Trophoblast cell (in vitro differentiated cells and primary cell): ENCODE data around the gene AAGAB.

ENCODE experiments used
- DNase-seq, 2 donors: peaks; one replicate each; pipeline ENCODE4 v3.0.0-alpha.2; 2016
- H2AFZ ChIP-seq: 2 replicates; pipeline ENCODE4 v1.6.1; 2013; ENCODE audit warnings: low read length, moderate library complexity, mild to moderate bottlenecking; ENCODE audit not compliant: insufficient read depth, poor library complexity
- H2AK5ac ChIP-seq: 2 replicates; pipeline ENCODE4 v1.6.1; 2013; ENCODE audit warnings: mild to moderate bottlenecking, low read length
- H2BK120ac ChIP-seq: 2 replicates; pipeline ENCODE4 v1.6.1; 2013; ENCODE audit warnings: low read length, mild to moderate bottlenecking, moderate library complexity; ENCODE audit not compliant: insufficient read depth, poor library complexity
- H2BK12ac ChIP-seq: 2 replicates; pipeline ENCODE4 v1.6.1; 2013; ENCODE audit warnings: mild to moderate bottlenecking, low read length, moderate library complexity
- H2BK5ac ChIP-seq: 2 replicates; pipeline ENCODE4 v1.6.1; 2013; ENCODE audit warnings: low read length, low read depth, moderate library complexity, mild to moderate bottlenecking; ENCODE audit not compliant: poor library complexity
- H3K14ac ChIP-seq: 2 replicates; pipeline ENCODE4 v1.6.1; 2013; ENCODE audit warnings: mild to moderate bottlenecking, low read length
- H3K18ac ChIP-seq: 2 replicates; pipeline ENCODE4 v1.6.1; 2013; ENCODE audit warnings: mild to moderate bottlenecking, low read length
- H3K23ac ChIP-seq: 2 replicates; pipeline ENCODE4 v1.6.1; 2013; ENCODE audit warnings: low read length
- H3K27ac ChIP-seq: 2 replicates; pipeline ENCODE4 v1.5.1; 2013; ENCODE audit warnings: low read depth, mild to moderate bottlenecking, inconsistent platforms, low read length, moderate library complexity
- H3K27me3 ChIP-seq: 2 replicates; pipeline ENCODE4 v1.6.1; 2013; ENCODE audit warnings: inconsistent platforms, mild to moderate bottlenecking, low read length, moderate library complexity; ENCODE audit not compliant: insufficient read depth
- H3K36me3 ChIP-seq, 2 experiments: 1 replicate in 1 of 2; 2 replicates in 1 of 2; pipeline ENCODE4 v1.6.1; 2013; ENCODE audit warnings: low read length in 2 of 2, mild to moderate bottlenecking in 2 of 2, moderate library complexity in 1 of 2; ENCODE audit not compliant: insufficient read depth in 2 of 2, control insufficient read depth in 1 of 2
- H3K4ac ChIP-seq: 2 replicates; pipeline ENCODE4 v1.6.1; 2013; ENCODE audit warnings: low read depth, mild to moderate bottlenecking, low read length, moderate library complexity
- H3K4me1 ChIP-seq, 2 experiments: 1 replicate in 1 of 2; 2 replicates in 1 of 2; pipeline ENCODE4 v1.6.1; 2013; ENCODE audit warnings: low read length in 2 of 2, mild to moderate bottlenecking in 2 of 2, moderate library complexity in 1 of 2; ENCODE audit not compliant: insufficient read depth in 2 of 2, control insufficient read depth in 1 of 2
- H3K4me2 ChIP-seq: 2 replicates; pipeline ENCODE4 v1.6.1; 2013; ENCODE audit warnings: inconsistent platforms, mild to moderate bottlenecking, low read length, moderate library complexity
- H3K4me3 ChIP-seq: 2 replicates; pipeline ENCODE4 v1.5.1; 2013; ENCODE audit warnings: mild to moderate bottlenecking, low read depth, low read length, inconsistent platforms
- H3K79me1 ChIP-seq: one replicate; pipeline ENCODE4 v1.6.1; 2013; ENCODE audit warnings: low read length
- H3K79me2 ChIP-seq: 2 replicates; pipeline ENCODE4 v1.6.1; 2013; ENCODE audit warnings: low read length, mild to moderate bottlenecking; ENCODE audit not compliant: control insufficient read depth, insufficient read depth, poor library complexity
- H3K9ac ChIP-seq: 2 replicates; pipeline ENCODE4 v1.6.1; 2013; ENCODE audit warnings: mild to moderate bottlenecking, low read length
- H3K9me3 ChIP-seq: 2 replicates; pipeline ENCODE4 v1.6.1; 2013; ENCODE audit warnings: low read depth, mild to moderate bottlenecking, control low read depth, inconsistent platforms, low read length; ENCODE audit not compliant: insufficient read depth
- H4K12ac ChIP-seq: 2 replicates; pipeline ENCODE4 v1.6.1; 2013; ENCODE audit warnings: low read depth, mild to moderate bottlenecking, low read length, moderate library complexity
- H4K8ac ChIP-seq: 2 replicates; pipeline ENCODE4 v1.6.1; 2013; ENCODE audit warnings: low read depth, mild to moderate bottlenecking, low read length, moderate library complexity
- H4K91ac ChIP-seq: one replicate; pipeline ENCODE4 v1.6.1; 2013; ENCODE audit warnings: low read depth, mild to moderate bottlenecking, low read length, moderate library complexity
- WGBS: extraction: QIAGEN DNeasy Blood & Tissue Kit; methylation state at CpG from one replicate; pipeline ENCODE4 v1.1.7; 2013; ENCODE audit warnings: missing lambda C conversion rate; ENCODE audit not compliant: insufficient read length, insufficient coverage; ENCODE audit errors: extremely low coverage; 5-methylcytosine and 5-hydroxymethylcytosine counted together

Gene AAGAB

GRCh38 chr15:67212684-67213367, 41.6 kb downstream of the AAGAB start:
- Histone ChIP-seq H3K79me2 (no peaks in the 10 kb centered on the region), H4K8ac (no peak overlapping the region), H2BK5ac (no peak overlapping the region), H4K12ac (no peak overlapping the region), H3K9me3 (no peaks in the 10 kb centered on the region), H4K91ac (no peak overlapping the region), H3K18ac (no peak overlapping the region), H3K23ac (no peak overlapping the region), H3K14ac (no peak overlapping the region), H3K27me3 (no peaks in the 10 kb centered on the region), H2AFZ (no peak overlapping the region), H3K4ac (no peak overlapping the region), H3K4me1 (no peaks in the 10 kb centered on the region), H3K4me2 (no peak overlapping the region), H2BK120ac (no peak overlapping the region), H3K9ac (no peak overlapping the region), H2BK12ac (no peak overlapping the region), H3K27ac (no peak overlapping the region), H3K79me1 (no peaks in the 10 kb centered on the region), H3K4me3 (no peak overlapping the region), H2AK5ac (no peak overlapping the region), H3K36me3 (peaks cover 2 to 3% of the 10 kb centered on the region in 2 experiments)
- no CpG with 5 or more reads among the region's 4 CpGs for WGBS
- DNase-seq = no peak

DNA sequence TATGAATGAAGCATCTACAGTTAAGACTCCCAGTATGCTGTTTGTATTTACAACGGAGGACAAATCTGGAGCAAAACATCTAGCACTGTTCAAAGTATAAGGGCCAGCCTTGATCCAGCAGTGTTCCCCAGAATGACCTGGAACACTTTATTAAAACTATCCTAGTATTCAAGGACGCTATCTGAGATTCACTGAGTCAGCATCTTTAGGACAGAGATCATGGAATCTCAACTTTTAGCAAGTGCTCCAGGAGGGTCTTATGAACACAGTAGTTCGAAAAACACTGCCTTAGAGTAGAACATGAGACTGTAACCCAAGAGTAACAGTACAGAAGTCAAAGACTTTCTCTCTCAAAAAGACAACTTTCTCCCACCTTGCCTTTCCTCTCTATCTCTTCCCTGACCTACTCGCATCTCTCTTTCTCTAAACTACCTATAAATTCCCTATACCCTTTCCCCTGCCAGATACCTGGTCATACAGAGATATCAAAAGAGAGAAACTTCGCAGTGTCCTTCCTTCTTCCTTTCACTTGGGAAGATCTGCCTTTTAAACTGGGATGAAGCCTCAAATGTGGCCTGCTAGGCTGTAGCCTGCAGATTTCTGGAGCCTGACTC, 43.8 kb downstream of the AAGAB start:
- Histone ChIP-seq H3K23ac (no peak overlapping the region), H3K14ac (no peak overlapping the region), H2AK5ac (no peak overlapping the region), H3K18ac (no peak overlapping the region), H4K8ac (no peak overlapping the region), H3K4me3 (no peak overlapping the region), H3K9me3 (peaks cover 1% of the 10 kb centered on the region), H3K4ac (no peak overlapping the region), H2BK120ac (no peak overlapping the region), H3K4me1 (no peaks in the 10 kb centered on the region), H2BK5ac (no peak overlapping the region), H2BK12ac (no peak overlapping the region), H3K36me3 (peaks cover 6% of the 10 kb centered on the region in 2 experiments), H2AFZ (no peak overlapping the region), H3K4me2 (no peak overlapping the region), H3K79me1 (no peaks in the 10 kb centered on the region), H4K91ac (no peak overlapping the region), H3K27ac (no peak overlapping the region), H3K9ac (no peak overlapping the region), H4K12ac (no peak overlapping the region), H3K79me2 (no peaks in the 10 kb centered on the region), H3K27me3 (no peaks in the 10 kb centered on the region)
- DNase-seq = no peak
- 100% methylated on average over 1 of the region's 5 CpGs for WGBS

DNA sequence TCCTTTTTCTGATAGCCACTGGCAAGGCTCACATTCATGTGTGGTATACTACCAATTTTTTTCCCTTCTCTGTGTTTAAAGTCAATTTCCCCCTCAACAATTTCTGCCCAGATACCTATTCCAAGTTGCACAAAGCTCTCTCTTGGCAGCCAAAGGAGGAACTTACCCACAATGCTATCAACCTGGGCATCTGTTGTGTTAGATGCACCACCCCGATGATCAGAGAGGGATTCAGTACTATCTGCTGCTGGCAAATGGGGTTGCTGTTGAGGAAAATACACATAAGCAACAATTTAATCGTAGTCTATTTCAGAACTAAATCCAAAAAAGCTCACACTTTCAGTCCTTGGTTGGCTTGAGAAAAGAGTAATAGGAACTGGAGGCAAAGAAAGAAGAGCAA, 46.1 kb downstream of the AAGAB start:
- WGBS = no CpG with 5 or more reads among the region's 2 CpGs
- no peak overlapping the region for H3K18ac ChIP-seq
- no peak overlapping the region for H4K91ac ChIP-seq
- peaks cover 1% of the 10 kb centered on the region for H3K9me3 ChIP-seq
- no peak overlapping the region for H2BK5ac ChIP-seq
- H3K23ac ChIP-seq = no peak overlapping the region
- H2BK12ac ChIP-seq = no peak overlapping the region
- no peak overlapping the region for H4K12ac ChIP-seq
- H3K4me3 ChIP-seq = no peak overlapping the region
- no peak overlapping the region for H3K14ac ChIP-seq
- H3K27ac ChIP-seq = no peak overlapping the region
- H3K79me2 ChIP-seq = no peaks in the 10 kb centered on the region
- H3K4me1 ChIP-seq = no peaks in the 10 kb centered on the region
- H2BK120ac ChIP-seq = no peak overlapping the region
- H3K4ac ChIP-seq = no peak overlapping the region
- H3K9ac ChIP-seq = no peak overlapping the region
- no peaks in the 10 kb centered on the region for H3K27me3 ChIP-seq
- no peaks in the 10 kb centered on the region for H3K79me1 ChIP-seq
- peaks cover 6 to 11% of the 10 kb centered on the region in 2 experiments for H3K36me3 ChIP-seq
- no peak overlapping the region for H2AK5ac ChIP-seq
- no peak for DNase-seq
- no peak overlapping the region for H3K4me2 ChIP-seq
- no peak overlapping the region for H4K8ac ChIP-seq
- no peak overlapping the region for H2AFZ ChIP-seq

GRCh38 chr15:67207555-67208207, 46.8 kb downstream of the AAGAB start:
- Histone ChIP-seq H3K9ac (no peak overlapping the region), H2BK12ac (no peak overlapping the region), H2AK5ac (no peak overlapping the region), H4K91ac (no peak overlapping the region), H2BK120ac (no peak overlapping the region), H3K79me1 (no peaks in the 10 kb centered on the region), H3K14ac (no peak overlapping the region), H2AFZ (no peak overlapping the region), H3K27me3 (no peaks in the 10 kb centered on the region), H3K36me3 (peaks cover 6 to 11% of the 10 kb centered on the region in 2 experiments), H3K4ac (no peak overlapping the region), H4K8ac (no peak overlapping the region), H3K4me2 (no peak overlapping the region), H4K12ac (no peak overlapping the region), H3K27ac (no peak overlapping the region), H3K23ac (no peak overlapping the region), H3K79me2 (no peaks in the 10 kb centered on the region), H3K4me3 (no peak overlapping the region), H3K9me3 (peaks cover 1% of the 10 kb centered on the region), H2BK5ac (no peak overlapping the region), H3K4me1 (no peaks in the 10 kb centered on the region), H3K18ac (no peak overlapping the region)
- DNase-seq = no peak
- WGBS = no CpG with 5 or more reads among the region's 3 CpGs
